GM12892 (cell line): Measurements from ENCODE around the gene SLC19A2.

Experiments used
- POLR2A ChIP-seq: IDR thresholded peaks from 2 replicates; pipeline ENCODE4 v1.6.1; 2011; ENCODE audit warnings: low read depth, low read length, control low read depth
- POLR2AphosphoS5 ChIP-seq: IDR thresholded peaks from 2 replicates; pipeline ENCODE4 v1.6.1; 2011; ENCODE audit warnings: low read depth, low read length, control low read depth
- TAF1 ChIP-seq: IDR thresholded peaks from 2 replicates; pipeline ENCODE4 v1.6.1; 2011; ENCODE audit warnings: low read depth, mild to moderate bottlenecking, control low read depth, low read length, borderline replicate concordance

GRCh38 chr1:169456029-169456428 is 29.7 kb downstream of the SLC19A2 start:
- TF ChIP-seq POLR2A (no peak), TAF1 (no peak), POLR2AphosphoS5 (no peak)
